Epidermal melanocyte (primary cell): Measurements from ENCODE around the gene GALNT14.
"Not testable (repeated sequence)": the region's sequence is repeated elsewhere in the genome, so short reads cannot be mapped to it uniquely, and the experiment has no call there.

Experiments used
- DNase-seq: peaks from one replicate; pipeline ENCODE4 v3.0.0; 2011; ENCODE audit warnings: low spot score; ENCODE audit not compliant: insufficient read length

GALNT14 gene, protein sequence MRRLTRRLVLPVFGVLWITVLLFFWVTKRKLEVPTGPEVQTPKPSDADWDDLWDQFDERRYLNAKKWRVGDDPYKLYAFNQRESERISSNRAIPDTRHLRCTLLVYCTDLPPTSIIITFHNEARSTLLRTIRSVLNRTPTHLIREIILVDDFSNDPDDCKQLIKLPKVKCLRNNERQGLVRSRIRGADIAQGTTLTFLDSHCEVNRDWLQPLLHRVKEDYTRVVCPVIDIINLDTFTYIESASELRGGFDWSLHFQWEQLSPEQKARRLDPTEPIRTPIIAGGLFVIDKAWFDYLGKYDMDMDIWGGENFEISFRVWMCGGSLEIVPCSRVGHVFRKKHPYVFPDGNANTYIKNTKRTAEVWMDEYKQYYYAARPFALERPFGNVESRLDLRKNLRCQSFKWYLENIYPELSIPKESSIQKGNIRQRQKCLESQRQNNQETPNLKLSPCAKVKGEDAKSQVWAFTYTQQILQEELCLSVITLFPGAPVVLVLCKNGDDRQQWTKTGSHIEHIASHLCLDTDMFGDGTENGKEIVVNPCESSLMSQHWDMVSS

DNA sequence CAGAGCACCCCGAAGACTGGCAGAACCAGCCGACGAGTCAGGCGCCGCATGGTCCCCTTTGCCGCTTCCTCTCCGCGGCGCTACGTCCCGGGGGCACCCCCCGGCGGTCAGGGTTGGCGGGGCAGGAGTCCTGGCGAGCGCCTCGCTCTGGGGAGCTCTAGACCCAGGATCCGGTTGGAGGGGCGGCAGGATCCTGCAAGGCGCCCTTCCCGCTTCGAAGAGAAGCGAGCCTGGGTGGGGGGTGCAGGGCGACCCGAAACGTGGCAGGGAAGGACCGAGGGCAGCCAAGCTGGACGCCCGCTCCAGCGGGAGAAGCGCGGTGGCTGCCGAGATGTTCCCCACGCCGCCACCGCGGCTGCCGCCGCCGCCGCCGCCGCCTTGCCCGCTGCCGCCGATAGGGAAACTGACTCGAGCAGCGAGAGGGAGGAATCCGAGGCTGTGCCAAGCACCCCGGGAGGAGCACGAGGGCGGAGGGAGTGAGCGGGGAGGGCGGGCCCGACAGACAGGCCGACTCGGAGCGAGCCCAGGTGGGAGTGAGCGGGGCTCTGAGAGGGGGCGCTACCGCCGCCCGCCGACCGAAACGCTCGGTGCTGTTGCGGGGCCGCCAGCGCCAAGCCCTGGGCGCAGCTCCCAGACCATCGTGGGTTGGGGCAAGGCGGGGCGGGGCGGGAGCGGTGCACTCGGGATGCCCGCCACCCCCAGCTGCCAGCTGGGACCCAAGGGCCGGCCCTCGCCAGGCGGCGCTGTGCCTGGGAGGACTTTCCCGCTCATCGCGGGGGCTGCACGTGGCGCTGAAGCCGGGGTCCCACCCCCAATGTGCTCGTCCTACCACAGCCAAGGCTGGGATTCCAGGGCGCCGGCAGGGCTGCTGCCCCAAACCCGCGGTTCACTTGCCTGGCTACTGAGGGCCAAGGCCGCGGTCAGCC lies at the start of gene GALNT14:
GALNT14 (minus strand) TSS at position 404 of the 926 bp plus-strand sequence; CDS start at position 50, 354 bp downstream.
- DNase-seq = peak; percentile 58

DNA sequence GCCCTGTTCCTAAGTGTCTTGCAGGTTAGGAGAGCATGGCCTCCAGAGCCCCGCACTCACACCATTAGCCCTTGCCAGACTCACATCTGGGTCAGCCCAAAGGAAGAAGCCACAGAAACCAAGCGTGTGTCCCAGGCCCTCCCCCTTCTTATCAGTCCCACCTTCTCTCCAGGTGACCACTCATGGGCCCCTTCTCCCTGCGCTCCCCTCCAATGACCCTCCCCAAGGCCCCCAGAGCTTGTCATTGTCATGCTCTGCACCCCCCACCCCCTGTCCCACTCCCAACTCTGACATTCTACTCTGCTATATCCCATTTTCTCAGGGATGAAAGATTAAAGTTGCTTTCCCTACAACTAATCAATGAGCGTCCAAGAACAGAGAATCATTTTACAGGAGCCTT lies 48.9 kb upstream of the GALNT14 start:
- no peak for DNase-seq

DNA sequence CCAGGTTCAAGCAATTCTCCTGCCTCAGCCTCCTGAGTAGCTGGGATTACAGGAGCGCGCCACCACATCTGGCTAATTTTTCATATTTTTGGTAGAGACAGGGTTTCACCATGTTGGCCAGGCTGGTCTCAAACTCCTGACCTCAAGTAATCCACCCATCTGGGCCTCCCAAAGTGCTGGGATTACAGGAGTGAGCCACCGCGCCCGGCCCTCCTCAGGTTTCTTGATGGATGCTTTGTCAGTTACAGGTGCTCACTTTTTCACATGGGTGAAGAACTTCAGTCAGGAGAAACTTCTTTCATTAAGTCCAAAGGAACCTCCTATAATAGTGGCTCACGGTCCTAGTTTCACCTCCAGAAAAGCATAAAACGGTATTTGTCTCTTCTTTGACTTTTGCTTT lies 45.7 kb upstream of the GALNT14 start:
- DNase-seq = not testable (repeated sequence)

DNA sequence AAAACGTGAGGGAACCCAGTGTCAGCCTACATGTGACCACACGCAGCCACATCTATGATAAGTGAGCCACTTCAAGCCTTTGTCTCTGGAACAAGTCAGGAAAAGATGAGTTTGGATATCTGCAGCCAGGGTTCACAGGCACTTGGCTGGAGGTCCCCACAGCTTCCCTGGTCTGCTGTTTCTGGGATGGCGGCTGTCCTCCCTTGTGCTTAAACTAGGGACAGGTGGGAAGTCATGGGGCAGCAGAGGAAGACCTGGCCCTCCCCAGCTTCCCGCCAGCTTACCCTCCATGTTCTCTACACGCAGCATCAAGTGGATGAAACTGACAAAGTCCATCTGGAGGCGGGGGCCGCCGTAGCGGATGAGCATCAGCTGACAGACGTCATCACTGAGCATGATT lies 38.5 kb upstream of the GALNT14 start:
- no peak for DNase-seq

DNA sequence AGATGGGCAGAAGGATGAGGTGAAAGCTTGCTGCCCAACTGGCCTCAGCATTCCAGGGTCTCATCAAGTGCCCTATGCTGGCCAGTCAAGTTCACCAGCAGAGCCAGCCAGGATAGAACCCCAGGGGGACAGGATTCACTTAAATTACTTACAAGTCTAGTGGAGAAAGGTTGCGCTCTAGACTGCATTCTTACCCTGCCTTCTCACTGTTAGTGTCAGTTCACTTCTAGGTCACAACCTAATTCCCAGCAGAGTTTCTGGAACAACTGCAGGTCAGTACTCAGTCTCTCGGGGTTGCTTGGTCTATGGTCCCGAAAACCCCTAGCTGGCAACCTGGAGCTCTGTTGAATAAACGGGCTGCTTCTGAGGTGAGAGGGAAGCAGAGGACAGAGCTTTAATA lies 32.9 kb upstream of the GALNT14 start:
- DNase-seq = no peak

DNA sequence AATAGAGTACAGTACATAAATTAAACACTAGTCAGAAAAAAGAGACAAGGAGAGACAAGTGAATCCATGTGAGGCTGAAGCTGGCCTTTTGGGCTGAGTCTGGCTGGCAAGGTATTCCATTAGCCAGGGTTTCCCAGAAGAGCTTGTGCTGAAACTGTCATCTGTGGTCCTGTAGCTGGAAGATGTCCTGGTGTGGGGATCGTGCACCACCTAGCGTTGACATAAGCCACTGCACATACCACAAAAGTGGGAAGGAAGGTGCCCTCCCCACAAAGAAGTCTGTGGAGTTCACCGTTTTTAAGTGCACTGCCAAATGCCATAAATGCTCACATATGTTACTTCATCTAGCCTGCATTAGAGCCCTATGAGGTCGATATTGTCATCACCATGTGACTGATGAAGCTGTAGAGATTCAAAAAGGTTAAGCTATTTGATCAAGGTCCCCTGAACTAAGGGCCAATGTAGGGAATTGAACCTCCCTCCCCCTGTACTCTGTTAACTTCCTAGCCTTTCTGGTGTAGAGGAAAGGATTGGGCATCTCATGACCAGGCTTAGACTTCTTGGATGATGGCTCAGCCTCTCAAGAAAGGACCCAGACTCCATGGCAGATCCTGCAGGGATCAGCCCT lies 31.9 kb upstream of the GALNT14 start:
- DNase-seq = peak; percentile 63

DNA sequence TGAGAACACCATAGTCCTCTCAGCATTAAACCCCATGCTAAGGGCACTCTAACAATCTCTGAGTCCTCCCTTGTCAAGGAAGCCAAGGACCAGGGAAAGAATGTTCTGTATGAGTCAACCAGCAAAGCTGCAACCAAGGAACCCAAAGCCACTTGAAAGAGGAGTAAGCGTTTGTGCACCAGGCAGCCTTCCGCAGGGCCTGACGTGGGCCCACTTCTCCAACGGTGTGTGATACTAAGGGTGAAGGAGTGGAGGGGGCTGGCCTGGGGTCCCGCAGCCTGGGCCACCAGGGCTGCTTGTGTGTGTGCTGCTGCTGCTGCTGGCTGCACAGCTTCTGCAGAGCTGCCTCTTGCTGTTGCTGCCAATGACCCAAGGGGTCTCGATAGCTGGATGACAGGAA lies 30.1 kb upstream of the GALNT14 start:
- DNase-seq = no peak

DNA sequence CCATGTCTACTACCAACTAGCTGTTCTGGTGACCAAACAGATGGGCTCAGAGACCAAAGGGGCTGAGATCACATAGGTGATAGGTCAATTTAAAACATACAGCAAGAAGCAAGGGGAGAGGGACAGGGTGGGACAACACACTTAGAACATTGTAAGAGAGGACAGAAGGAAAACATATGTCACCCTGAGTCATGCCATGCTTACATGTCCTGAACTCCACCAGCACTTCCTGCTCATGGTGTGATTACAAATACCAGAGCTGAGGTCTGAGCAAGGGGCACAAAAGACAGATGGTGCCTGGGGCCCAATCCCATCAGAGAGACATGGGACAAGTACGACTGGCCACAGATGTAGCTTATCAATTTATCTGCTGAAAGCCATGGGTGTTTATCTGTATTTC lies 28.7 kb upstream of the GALNT14 start:
- no peak for DNase-seq

DNA sequence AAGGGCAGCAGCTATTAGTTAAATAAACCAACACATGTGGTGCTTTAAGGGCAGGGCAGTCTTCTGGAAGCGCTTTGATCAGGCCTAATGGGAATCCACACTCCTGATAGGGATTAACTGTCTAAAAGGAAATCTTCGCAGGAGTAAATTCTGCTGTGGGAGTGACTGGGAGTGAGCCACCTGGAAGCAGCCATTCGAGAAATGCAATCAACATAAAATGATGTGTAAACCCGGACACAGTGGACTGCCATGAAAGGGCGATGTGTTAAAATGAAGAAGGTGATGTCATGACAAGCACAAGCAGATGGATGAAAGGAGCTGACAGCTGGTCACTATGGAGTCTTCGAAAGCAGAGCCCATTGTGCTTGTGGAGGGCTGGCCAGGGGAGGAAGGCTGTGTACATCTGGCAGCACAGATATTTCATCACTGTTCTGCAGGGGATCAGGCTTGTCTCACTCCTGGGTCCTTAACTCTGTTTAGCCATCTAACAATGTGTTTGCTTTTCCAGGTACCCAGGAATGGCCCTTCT lies 24.8 kb upstream of the GALNT14 start:
- no peak for DNase-seq

DNA sequence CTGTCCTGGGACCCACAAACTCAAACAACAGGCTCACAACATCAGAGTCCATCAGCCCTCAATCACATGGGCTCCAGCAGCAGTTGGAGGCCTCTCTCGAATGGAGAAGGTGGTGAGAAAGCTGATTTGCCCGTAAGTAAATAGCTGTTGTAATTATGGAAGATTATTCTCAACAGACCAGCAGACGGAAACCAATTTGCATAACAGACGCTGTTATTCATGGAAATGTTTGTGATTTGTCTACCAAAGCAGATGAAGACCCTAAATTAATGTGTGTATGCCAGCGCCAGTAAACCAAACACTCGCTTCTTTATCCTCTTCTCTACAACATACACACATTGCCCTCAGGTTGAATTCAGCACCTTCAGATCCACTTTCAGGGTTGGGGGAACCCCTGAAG lies 23.4 kb upstream of the GALNT14 start:
- DNase-seq = no peak

DNA sequence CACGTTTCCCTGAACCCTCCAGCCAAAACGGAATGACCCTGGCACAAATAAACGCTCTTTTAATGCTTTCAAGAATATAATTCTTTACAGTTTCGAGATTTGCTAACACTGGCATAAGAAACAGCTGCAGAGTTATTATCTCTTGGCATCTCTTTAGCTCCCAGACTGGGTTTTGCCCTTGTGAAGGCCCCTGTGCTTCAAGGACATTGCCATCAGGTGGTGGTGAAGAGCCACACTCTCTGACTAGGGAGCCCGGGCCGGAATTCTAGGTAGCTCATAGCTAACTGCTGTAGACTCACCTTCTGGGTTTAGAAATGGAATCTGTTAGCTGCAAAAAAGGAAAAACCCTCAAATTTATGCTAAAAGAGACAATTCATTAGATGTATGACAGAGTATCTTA lies 13.3 kb upstream of the GALNT14 start:
- no peak for DNase-seq

DNA sequence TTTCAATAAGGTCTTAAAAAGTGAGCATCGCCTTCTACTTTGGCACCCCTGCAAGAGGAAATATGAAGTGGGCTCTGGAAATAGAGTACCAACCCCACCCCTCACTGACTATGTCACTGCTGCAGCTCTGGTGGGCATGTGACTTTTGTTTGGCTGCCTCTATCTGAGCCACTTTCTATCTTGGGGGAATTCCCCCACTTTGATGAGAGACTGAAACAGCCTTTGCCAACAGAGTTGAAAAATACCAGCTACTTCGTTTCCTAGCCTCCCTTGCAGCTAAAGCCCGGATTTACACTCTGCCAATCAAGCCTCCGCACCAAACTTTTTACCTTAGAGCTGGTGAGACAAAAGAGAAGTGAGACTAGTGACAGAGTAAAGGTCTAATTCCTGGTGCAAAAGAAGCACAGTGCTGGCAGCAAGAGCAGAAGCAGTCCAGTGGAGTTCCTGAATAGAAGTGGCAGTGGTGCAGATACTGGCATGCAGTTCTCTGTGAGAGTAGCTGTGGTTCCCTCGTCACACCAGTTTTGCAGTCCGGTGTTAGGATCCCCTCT lies 12.0 kb upstream of the GALNT14 start:
- DNase-seq = no peak

DNA sequence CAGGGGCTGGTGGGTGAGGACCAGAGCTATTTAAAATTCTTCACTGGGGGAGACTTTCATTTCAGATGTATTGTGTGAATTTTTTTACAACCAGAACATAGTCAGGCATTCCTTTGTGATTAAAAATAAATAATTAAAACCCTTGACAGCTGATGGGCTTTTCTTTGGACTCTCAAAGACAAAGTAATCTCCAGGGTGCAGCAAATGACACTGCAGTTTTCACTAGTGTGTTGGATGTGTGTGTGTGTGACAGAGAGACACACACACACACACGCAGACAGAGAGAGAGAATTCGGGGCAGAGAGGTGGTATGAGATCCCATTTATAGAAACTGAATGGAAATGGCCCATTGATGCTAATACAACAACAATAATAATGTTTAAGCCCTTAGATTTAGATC lies 10.3 kb upstream of the GALNT14 start:
- DNase-seq = no peak

DNA sequence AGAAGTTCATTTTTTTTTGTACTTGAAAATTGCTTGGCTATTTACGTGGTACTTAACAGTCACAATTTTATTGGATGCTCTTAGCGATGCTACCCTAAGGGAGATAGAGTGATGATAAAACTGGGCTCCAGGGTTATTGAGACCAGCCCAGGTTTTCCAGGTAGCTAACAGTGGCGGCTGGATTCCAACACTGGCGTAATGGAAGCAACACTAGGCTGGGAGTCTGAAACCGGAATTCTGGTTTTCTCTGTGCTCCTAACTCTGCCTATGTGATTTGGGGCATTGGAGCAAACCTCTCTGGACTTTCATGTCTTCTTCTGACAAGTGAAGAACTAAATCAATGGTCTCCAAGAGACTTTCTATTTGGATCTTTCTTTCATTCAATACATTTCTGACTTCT lies 9.4 kb upstream of the GALNT14 start:
- DNase-seq = no peak

DNA sequence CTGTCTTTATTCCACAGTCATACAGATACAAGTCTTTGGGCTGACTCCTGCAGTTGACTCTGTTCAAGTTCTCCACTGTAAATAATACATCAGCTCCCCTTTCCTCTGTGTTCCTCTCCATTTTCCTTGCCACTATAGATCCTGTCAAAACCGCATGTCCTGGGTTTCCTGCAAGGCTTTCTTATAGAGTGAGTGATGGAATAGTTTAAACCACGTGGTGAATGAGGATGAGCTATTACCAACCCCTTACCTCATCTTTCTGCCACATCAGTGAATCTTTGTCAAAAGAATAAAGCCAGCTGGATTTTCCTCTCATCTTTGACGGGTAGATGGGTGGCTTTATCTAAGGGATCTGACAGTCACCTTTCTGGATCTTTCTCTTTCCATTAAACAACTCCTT lies 3.9 kb upstream of the GALNT14 start:
- no peak for DNase-seq

DNA sequence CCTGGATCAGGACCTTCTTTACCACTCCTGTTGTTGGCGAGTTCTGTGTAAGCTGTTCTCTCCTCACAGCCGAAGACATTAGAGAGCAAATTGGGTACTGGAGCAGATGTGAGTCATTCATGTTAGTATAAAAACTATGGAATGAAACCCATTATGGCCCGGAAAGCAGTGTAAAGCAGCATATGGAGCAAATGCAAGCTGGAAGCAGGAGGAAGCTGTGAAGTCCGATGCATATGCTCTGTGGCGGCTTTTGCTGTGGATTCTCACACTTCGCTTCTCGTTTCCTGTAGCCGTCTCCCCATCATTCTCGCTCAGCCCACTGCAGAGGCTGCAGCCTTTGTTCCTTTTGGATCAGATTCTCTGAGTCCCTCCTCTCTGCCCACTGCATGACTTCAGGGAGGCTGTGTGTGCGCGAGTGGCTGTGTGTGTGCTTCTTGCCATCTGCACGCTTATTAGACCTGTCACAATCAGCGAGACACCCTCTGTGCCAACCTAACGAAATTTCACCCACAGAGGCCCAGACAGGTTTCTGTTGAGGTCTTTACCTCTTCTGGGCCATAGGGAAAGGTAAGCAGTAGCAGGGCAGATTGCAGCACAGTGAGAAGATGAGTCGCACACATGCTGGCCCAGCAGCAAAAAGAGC lies 3.3 kb upstream of the GALNT14 start:
- no peak for DNase-seq

DNA sequence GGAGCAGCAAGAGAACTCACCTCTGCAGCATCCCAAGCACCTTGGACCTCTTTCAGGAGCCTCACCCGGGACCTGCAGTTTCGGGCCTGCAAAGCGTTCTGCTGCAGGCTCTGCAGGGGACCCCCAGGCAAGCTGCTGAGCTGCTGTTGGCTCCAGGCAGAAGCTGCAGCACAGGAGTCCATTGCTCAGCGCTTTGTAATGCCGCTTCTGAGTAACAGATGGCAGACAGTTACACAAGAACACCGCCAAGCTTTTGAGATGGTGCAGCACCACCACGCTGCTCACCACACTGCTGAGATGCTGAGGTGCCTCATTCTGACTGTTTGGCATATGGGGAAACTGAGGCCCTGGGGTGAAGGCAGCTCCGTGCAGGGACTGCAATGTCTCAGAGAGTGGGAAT lies 1.9 kb upstream of the GALNT14 start:
- no peak for DNase-seq

DNA sequence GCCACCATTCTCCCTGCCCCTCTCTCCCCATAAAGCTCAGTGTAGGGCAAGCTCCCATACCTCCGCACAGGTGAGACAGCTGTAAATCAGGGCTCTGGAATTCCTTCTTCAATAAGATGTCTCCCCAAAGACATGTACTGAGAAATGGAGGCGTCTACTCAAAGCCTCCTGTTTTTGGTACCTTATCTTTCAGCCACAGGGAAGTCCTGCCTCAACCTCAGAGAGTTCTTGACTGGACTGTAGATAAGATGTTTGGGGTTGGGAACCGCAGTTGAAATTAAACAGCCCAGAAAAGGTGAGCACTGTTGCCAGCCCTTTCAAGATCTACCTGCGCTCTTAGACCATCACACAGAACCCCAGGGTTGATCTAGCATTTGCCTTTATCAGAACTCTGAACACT lies 1.4 kb upstream of the GALNT14 start:
- no peak for DNase-seq

DNA sequence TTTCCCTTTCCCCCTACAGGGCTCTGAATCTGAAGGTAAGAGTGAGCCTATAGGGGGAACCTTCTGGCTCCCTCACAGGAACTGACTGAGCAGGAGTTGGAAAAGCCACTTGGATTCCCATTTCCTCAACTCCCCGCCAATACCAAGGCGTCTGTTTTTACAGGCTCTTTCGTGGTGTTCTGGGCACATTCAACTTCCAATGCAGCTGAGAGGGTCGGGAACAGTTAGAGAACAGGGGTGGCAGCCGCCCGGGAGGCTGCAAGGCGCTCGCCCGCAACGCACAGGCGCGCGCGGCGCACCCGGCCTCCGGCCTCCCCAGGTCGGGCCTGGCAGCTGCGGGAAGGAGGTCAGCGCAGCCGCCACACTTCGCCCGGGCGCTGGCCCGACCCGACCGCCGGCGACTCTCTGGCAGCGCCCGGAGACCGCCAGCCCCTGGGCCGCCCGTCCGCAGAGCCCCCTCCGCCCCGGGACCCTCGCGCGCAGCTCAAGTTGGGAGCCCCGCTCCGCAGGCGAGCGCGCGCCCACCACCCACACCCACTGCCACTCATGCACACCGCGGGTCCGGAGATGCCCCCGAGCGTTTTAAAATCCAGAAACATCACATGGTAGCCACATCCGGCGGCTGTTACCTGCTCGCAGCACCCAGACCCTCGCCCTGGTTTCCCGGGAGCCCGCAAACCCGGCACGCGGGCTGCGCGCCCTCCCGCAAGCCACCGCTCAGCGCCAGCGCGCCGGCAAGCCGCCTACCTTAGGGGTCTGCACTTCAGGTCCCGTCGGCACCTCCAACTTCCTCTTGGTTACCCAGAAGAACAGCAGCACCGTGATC lies 816 bp downstream of the GALNT14 start:
- DNase-seq = no peak

DNA sequence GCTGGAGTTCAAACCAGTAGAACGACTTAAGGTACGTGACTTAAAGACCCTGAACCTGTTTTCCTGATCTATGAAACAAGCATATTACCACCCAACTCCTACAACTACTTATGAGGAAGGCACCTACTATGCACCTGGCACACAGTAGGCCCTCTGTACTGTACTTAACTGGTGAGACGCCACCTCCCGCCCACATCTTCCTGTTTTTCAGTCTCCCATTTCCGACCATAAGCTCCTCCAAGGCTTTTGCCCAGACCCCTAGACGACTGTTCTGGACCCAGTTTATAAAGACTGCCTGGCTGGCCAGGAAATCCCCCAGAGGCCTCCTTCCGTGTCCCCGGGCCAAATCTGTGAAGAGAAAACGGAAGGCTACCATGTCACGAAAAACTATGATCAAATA lies 1.5 kb downstream of the GALNT14 start:
- no peak for DNase-seq
